Choroid plexus epithelial cell (primary cell): ENCODE measurements around the gene RIC3.

ENCODE experiments used
- DNase-seq: peaks from one replicate; pipeline ENCODE4 v3.0.0-alpha.2; 2010; ENCODE audit warnings: low read depth
- H3K4me3 ChIP-seq: 2 replicates; pipeline ENCODE4 v1.5.1; 2011; ENCODE audit warnings: low read depth, mild to moderate bottlenecking, control low read depth, low read length, moderate library complexity
- TF ChIP-seq, protein P1 (sequence below): conservative IDR thresholded peaks from 2 replicates; pipeline ENCODE4 v1.5.1; 2011; ENCODE audit warnings: low read depth, mild to moderate bottlenecking, control low read depth, inconsistent platforms, low read length, moderate library complexity

Gene RIC3

DNA sequence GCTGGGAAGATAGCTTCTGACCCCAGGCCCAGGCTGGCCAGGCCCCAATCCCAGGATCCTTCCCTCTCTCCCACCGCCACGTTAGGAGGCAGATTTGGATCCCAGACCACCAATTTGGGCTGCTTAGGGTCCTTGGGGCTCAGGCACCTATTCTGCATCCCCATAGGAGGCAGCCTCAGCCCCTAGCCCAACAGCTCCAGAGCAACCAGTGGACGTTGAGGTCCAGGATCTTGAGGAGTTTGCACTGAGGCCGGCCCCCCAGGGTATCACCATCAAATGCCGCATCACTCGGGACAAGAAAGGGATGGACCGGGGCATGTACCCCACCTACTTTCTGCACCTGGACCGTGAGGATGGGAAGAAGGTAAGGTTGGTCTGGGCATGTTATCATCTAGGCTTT lies 71.8 kb downstream of the RIC3 start:
- no peak overlapping the region for H3K4me3 ChIP-seq
- TF ChIP-seq, protein P1, sequence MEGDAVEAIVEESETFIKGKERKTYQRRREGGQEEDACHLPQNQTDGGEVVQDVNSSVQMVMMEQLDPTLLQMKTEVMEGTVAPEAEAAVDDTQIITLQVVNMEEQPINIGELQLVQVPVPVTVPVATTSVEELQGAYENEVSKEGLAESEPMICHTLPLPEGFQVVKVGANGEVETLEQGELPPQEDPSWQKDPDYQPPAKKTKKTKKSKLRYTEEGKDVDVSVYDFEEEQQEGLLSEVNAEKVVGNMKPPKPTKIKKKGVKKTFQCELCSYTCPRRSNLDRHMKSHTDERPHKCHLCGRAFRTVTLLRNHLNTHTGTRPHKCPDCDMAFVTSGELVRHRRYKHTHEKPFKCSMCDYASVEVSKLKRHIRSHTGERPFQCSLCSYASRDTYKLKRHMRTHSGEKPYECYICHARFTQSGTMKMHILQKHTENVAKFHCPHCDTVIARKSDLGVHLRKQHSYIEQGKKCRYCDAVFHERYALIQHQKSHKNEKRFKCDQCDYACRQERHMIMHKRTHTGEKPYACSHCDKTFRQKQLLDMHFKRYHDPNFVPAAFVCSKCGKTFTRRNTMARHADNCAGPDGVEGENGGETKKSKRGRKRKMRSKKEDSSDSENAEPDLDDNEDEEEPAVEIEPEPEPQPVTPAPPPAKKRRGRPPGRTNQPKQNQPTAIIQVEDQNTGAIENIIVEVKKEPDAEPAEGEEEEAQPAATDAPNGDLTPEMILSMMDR, result no peak
- no peak for DNase-seq

DNA sequence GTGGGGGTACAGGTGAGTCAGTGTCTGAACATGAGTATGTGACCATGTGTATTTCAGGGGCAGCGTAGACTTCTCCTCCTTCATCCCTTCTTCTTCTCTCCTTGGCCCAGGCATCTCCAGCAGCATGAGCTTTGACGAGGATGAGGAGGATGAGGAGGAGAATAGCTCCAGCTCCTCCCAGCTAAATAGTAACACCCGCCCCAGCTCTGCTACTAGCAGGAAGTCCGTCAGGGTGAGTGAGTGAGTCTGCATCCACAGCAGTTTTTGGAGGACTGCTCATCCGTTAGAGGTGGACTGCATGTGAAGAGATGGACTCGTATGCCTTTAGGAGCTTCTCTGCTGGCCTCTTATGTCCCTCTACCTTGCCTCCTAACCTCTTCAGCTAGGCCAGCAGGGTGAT lies 72.2 kb downstream of the RIC3 start:
- no peak overlapping the region for H3K4me3 ChIP-seq
- TF ChIP-seq, protein P1, result no peak
- DNase-seq, result no peak

DNA sequence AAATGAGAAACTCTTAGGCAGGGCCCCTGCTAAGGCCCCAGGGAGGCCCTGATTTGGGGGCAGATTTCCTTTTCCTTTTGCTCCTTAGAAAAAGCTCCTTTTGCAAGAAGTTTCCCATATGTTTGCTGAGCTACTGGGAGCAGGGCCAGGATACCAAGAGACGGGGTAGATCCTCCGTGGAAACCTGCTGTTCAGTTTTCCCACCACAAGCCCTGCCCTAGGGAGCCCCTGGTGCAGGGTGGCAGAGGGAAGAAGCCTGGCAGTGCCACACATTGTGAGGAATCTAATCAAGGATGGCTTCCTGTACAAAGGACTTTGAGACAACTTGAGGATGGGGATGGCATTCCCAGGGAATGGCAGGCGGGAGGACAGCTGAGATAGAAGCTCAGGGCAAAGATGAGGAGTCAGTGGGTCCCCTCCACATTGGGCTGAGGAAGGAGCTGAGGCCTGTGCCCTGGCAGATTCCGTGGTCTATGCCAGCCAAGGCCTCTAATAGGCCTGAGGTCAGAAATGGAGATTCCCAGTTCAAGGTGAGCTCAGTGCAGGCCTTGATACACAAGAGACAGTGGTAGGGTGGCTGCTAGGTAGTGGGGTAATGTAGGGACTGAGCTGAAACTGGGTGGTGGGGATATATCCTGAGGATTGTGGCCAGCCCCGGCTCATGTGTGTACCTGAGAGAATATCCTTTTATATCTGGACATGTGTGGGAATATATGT lies 72.9 kb downstream of the RIC3 start:
- TF ChIP-seq, protein P1, result no peak
- no peak overlapping the region for H3K4me3 ChIP-seq
- DNase-seq, result no peak

DNA sequence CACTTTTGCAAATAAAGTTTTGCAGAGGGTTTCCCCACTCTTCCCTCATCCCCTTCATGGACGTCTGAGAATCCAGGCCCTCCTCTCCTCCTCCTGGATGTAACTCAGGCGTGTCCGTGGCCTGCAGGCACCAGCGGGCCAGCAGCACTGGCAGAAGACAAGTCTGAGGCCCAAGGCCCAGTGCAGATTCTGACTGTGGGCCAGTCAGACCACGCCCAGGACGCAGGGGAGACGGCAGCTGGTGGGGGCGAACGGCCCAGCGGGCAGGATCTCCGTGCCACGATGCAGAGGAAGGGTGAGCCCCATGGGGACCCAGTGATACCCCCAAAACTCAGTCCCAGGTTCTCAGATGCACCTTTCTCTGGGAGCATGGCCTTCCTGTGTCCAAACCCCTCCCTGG lies 73.5 kb downstream of the RIC3 start:
- no peak overlapping the region for H3K4me3 ChIP-seq
- no peak for DNase-seq

DNA sequence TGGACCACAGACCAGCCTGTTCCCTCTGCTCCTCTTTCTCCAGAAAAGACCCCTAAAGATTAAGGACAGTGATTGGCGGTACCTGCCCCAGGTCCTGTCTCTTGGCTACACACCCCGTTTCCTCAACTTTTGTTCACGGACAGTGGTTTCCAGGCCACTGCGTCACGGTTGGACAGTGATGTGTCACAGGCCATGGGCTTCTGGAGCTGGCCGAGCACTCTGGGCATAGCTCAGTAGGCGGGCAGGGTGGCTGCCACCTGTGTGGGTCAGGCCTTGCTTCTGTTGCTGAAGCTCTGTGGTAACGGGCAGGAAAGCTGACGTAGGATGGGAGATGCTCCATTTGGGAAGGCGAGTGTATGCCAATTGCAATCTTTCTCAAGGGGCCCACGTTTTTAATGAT lies 74.2 kb downstream of the RIC3 start:
- no peak for DNase-seq
- TF ChIP-seq, protein P1, result no peak
- H3K4me3 ChIP-seq, result no peak overlapping the region

More for the DNA sequence above, 73.5 kb downstream of the RIC3 start:
- TF ChIP-seq, protein P1, result no peak

DNA sequence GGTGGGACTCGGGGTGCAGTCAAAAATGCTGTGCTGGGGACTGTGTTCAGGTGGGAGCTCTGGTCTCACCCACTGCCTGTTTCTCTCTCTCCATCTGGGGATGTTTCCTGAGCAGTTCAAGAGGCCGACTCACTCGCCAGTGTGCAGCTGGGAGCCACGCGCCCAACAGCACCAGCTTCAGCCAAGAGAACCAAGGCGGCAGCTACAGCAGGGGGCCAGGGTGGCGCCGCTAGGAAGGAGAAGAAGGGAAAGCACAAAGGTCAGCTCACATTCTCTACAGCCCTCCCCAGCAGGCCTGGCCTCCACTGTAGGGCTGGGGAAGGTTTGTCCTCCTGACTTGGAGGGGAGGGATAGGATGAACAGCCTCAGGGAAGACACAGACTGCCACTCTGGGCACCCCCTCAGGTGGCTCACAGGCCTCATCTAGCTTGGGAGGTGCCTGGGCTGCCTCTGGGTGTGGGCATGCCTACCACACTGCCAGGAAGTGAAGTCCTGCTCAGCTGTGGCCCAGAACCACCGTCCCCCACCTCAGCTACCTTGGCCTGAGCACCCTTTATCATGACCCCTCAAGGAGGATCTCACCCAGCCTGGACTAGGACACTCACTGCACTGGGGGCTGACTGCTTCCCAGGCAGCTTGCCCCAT lies 74.8 kb downstream of the RIC3 start:
- TF ChIP-seq, protein P1, result no peak
- no peak overlapping the region for H3K4me3 ChIP-seq
- DNase-seq, result no peak
